HG02970 (cell line): ENCODE results near the gene ADCY3.
A peak's percentile ranks its signal among the peaks of the same experiment; 100 is the strongest.

Experiments
- ATAC-seq: cut with Tn5 transposase; IDR thresholded peaks from one replicate; pipeline ENCODE4 v1.9.1; 2021; ENCODE audit warnings: mild to moderate bottlenecking, moderate library complexity, moderate number of reproducible peaks; ENCODE audit not compliant: unreplicated experiment, low FRiP score

Gene ADCY3

GRCh38 chr2:24787532-24787931 lies 132.5 kb downstream of the ADCY3 start:
- no peak for ATAC-seq

GRCh38 chr2:24785671-24786321 lies 134.2 kb downstream of the ADCY3 start:
- peak; percentile 64 for ATAC-seq

- ATAC-seq = no peak
Observed at GRCh38 chr2:24783641-24784040, 136.4 kb downstream of the ADCY3 start.

- no peak for ATAC-seq
Observed at GRCh38 chr2:24779116-24779515, 140.9 kb downstream of the ADCY3 start.

GRCh38 chr2:24774373-24774772 lies 145.7 kb downstream of the ADCY3 start:
- ATAC-seq = no peak

- ATAC-seq = no peak
Observed at GRCh38 chr2:24771764-24772586, 148.1 kb downstream of the ADCY3 start.

- no peak for ATAC-seq
Observed at GRCh38 chr2:24771061-24771460, 149.0 kb downstream of the ADCY3 start.
